ENCODE results near the gene CASKIN2.
"Not testable (repeated sequence)": the region's sequence is repeated elsewhere in the genome, so short reads cannot be mapped to it uniquely, and the experiment has no call there.

Gene CASKIN2

DNA sequence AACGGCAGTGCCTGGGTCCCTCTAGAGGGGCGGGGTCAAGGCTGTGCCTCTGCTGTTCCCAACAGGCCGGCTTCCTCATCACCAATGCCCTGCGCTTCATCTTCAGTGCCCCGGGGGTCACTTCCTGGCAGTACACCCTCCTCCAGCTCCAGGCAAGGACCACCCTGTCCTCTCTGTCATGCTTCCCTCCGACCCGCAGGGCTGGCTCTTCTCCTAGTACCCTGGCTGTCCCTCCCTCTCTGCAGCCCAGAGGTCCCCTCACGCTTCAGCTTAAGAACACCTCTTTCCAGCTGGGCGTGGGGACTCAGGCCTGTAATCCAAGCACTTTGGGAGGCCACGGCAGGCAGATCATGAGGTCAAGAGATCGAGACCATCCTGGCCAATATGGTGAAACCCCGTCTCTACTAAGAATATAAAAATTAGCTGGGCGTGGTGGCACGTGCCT, 25.8 kb downstream of the CASKIN2 start:
- DNase-seq (ENCODE audit: low read depth): no peak

- DNase-seq (ENCODE audit: low read depth): no peak
Measured at GRCh38 chr17:75488693-75489510, 26.4 kb downstream of the CASKIN2 start.

GRCh38 chr17:75487351-75488070, 27.8 kb downstream of the CASKIN2 start:
- DNase-seq (ENCODE audit: low read depth): peak; percentile 9

DNA sequence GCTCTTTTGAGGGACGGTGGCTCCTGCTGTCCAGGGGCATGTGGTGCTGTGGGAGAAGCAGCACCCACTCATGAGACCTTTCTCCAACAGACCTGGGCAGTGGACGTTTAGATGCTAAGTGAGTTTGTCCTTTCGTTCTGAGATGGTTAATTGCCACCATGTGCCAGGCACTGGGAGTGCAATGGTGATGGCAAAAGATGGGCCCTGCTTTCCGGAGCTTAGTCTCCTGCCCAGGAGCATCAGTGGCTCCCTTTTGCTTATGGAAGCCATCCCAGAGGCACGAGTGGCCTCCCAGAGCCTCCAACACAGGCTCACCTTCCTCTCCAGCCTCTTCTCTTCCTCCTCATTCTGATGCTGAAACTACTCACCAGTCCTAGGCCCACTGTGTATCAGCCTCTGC, 28.4 kb downstream of the CASKIN2 start:
- no peak for DNase-seq (ENCODE audit: low read depth)

DNA sequence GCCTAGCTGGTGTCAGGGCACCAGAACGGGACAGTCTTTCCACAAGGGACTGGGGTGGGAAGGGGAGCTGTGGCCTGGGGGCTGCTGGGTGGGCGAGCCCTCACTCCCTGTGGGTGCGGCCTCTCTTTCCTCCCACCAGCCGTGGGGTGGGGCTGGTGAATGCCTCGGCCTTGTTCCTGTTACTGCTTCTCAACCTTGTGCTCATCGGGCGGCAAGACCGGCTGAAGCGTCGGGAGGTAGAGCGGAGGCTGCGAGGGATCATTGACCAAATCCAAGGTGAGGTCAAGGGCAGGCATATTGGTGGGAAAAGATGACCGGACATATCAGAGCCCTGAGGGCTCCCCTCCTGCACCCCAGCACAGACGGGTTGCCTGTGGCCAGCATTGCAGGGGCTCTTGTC, 29.2 kb downstream of the CASKIN2 start:
- DNase-seq (ENCODE audit: low read depth): no peak

- no peak for DNase-seq (ENCODE audit: low read depth)
Measured at GRCh38 chr17:75485688-75486087, 29.6 kb downstream of the CASKIN2 start.

GRCh38 chr17:75482098-75482942, 33.0 kb downstream of the CASKIN2 start:
- DNase-seq (ENCODE audit: low read depth): no peak

- no peak for DNase-seq (ENCODE audit: low read depth)
Measured at GRCh38 chr17:75481194-75482068, 33.9 kb downstream of the CASKIN2 start.

GRCh38 chr17:75480281-75480680, 35.1 kb downstream of the CASKIN2 start:
- DNase-seq (ENCODE audit: low read depth): no peak

DNA sequence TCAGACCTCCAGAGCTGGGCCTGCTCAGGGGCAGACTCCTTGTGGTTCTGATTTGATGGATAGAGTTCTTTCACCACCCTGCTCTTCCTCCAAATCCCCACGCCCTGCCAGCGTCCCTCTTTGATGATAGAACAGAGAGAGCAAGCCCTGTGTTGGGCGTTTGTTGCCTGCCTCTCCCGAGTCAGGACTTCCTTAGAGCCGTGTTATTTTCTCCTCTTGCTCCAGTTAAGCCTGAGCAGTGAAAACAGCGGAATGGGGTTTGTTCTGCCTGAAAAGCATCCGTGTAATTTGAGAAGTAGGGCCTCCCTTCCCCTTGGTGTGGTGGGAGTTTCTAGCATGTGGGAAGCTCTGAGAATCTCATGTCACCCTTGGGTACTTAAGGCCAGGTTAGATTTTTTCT, 36.8 kb downstream of the CASKIN2 start:
- no peak for DNase-seq (ENCODE audit: low read depth)

DNA sequence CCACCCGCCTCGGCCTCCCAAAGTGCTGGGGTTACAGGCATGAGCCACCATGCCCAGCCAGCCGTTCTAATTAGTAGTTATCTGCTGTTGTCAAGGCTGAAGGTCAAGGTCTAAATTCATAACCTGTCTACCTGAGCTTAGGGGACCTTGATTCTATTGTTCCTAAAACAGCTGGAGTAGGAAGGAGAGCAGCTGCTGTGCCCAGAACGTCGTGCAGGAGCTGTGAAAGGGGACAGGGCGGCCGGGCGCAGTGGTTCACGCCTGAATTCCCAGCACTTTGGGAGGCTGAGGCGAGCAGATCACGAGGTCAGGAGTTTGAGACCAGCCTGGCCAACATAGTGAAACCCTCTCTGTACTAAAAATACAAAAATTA, 37.9 kb downstream of the CASKIN2 start:
- not testable (repeated sequence) for DNase-seq (ENCODE audit: low read depth)

GRCh38 chr17:75476752-75477489, 38.4 kb downstream of the CASKIN2 start:
- DNase-seq (ENCODE audit: low read depth): no peak

DNA sequence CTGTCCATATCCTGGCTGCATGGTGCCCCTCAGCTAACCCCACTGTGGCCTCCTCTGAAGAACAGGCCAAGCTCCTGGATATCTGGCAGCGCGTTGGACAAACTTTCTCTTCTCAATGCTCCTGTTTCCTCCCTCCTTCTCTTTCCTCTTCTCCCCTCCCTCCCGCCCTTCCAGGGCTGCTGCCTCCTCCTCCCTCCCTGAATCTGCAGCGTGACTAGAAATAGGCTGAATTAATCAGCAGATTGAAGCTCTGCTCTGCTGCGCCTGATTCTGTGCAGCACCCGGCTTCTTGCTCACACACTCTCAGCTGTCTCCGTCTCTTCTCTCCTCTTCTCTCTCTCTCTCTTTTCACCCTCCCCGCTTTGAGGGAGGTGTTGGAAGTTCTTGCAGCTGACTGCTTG, 39.1 kb downstream of the CASKIN2 start:
- no peak for DNase-seq (ENCODE audit: low read depth)

GRCh38 chr17:75475851-75476250, 39.5 kb downstream of the CASKIN2 start:
- no peak for DNase-seq (ENCODE audit: low read depth)

GRCh38 chr17:75475144-75475835, 40.0 kb downstream of the CASKIN2 start:
- no peak for DNase-seq (ENCODE audit: low read depth)

DNA sequence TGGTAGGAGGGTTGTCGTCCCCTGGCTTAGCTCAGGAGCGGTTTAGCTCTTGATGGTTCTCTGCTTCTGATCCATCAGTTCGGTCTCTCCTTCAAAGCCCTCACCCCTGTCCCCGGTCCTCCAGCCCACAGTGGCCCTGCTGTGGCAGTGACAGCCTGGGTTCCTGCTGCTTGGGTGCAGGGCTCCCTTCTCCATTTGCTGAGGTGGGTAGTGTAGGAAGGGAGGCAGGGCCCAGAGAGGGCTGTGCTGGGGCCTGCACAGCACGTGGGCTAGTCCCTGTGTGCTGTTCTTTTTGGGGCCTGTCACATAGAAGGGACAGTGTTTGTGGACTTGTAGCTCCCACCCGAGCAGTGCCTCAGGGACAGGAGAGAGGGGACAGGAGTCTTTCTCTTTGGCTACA, 40.6 kb downstream of the CASKIN2 start:
- no peak for DNase-seq (ENCODE audit: low read depth)

- DNase-seq (ENCODE audit: low read depth): no peak
Measured at GRCh38 chr17:75473246-75473645, 42.1 kb downstream of the CASKIN2 start.

DNA sequence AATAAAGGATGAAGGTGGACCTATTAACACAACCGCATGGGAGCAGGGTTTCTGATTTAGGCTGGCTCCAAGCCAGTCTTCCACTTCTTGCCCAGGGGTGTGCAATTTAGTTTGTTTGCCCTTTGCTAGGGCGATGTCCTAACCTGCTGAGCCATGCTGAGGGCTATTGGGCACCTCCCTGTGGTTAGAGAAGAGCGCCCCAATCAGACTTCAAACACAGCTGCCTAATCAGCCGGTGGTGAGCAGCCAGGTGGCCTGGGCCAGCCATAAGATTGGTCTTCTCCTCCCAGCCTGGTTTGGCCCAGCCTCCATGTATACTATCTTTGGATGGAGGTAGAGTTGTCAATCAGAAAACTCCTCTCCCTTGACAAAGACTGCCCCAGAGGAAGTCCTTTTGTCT, 43.2 kb downstream of the CASKIN2 start:
- DNase-seq (ENCODE audit: low read depth): no peak

DNA sequence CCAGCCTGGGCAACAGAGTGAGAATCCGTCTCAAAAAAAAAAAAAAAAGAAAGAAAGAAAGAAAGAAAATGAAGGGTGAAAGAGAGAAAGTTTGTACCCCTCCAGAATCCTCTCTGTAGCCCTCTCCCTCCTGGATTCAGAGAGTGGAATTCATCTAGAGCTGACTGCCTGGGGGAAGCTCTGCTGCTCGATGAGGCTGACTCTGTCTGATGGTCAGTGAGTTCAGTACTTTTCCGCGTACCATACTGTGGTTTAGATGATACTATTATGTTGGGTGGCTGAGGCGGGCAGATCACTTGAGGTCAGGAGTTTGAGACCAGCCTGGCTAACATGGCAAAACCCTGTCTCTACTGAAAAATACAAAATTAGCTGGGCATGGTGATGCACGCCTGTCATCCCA, 44.1 kb downstream of the CASKIN2 start:
- DNase-seq (ENCODE audit: low read depth): no peak

GRCh38 chr17:75468779-75469373, 46.5 kb downstream of the CASKIN2 start:
- no peak for DNase-seq (ENCODE audit: low read depth)
